Measurements from ENCODE around the gene SLC38A2.

GRCh38 chr12:46343118-46343852 lies 29.3 kb downstream of the SLC38A2 start:
- TF ChIP-seq CTCF (tag by site-specific recombination; IDR thresholded peaks at IDR 0.05) (no peak), ZNF211 (tag by site-specific recombination; IDR thresholded peaks at IDR 0.05; ENCODE audit: low read depth) (no peak), ZNF221 (tag by site-specific recombination; IDR thresholded peaks at IDR 0.05; ENCODE audit: borderline replicate concordance) (no peak), MEIS1 (CRISPR knock-in tag; IDR thresholded peaks at IDR 0.05; ENCODE audit: borderline replicate concordance) (no peak), ZNF513 (tag by site-specific recombination; IDR thresholded peaks at IDR 0.05) (no peak), ZNF274 (IDR thresholded peaks at IDR 0.05; ENCODE audit: low read length) (no peak), ZNF274 (tag by site-specific recombination; IDR thresholded peaks at IDR 0.05; ENCODE audit: borderline replicate concordance) (no peak), PBX3 (CRISPR knock-in tag; IDR thresholded peaks at IDR 0.05) (no peak), ZNF555 (tag by site-specific recombination; conservative IDR thresholded peaks at IDR 0.05) (no peak), ZFP41 (tag by site-specific recombination; IDR thresholded peaks at IDR 0.05; ENCODE audit: borderline replicate concordance) (no peak)
- TF ChIP-seq, protein P1, sequence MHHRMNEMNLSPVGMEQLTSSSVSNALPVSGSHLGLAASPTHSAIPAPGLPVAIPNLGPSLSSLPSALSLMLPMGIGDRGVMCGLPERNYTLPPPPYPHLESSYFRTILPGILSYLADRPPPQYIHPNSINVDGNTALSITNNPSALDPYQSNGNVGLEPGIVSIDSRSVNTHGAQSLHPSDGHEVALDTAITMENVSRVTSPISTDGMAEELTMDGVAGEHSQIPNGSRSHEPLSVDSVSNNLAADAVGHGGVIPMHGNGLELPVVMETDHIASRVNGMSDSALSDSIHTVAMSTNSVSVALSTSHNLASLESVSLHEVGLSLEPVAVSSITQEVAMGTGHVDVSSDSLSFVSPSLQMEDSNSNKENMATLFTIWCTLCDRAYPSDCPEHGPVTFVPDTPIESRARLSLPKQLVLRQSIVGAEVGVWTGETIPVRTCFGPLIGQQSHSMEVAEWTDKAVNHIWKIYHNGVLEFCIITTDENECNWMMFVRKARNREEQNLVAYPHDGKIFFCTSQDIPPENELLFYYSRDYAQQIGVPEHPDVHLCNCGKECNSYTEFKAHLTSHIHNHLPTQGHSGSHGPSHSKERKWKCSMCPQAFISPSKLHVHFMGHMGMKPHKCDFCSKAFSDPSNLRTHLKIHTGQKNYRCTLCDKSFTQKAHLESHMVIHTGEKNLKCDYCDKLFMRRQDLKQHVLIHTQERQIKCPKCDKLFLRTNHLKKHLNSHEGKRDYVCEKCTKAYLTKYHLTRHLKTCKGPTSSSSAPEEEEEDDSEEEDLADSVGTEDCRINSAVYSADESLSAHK (tag by site-specific recombination; IDR thresholded peaks at IDR 0.05), result no peak
